HEK293T (cell line): Measurements from ENCODE around the gene CATSPERD.

Experiments
- BHLHE40 ChIP-seq: fragments of 450-650 bp; IDR thresholded peaks from 2 replicates; pipeline ENCODE4 v1.6.1; 2016; ENCODE audit warnings: mild to moderate bottlenecking, moderate library complexity, borderline replicate concordance
- SUZ12 ChIP-seq: fragments of 450-650 bp; IDR thresholded peaks from 2 replicates; pipeline ENCODE4 v1.6.1; 2016; ENCODE audit warnings: mild to moderate bottlenecking

DNA sequence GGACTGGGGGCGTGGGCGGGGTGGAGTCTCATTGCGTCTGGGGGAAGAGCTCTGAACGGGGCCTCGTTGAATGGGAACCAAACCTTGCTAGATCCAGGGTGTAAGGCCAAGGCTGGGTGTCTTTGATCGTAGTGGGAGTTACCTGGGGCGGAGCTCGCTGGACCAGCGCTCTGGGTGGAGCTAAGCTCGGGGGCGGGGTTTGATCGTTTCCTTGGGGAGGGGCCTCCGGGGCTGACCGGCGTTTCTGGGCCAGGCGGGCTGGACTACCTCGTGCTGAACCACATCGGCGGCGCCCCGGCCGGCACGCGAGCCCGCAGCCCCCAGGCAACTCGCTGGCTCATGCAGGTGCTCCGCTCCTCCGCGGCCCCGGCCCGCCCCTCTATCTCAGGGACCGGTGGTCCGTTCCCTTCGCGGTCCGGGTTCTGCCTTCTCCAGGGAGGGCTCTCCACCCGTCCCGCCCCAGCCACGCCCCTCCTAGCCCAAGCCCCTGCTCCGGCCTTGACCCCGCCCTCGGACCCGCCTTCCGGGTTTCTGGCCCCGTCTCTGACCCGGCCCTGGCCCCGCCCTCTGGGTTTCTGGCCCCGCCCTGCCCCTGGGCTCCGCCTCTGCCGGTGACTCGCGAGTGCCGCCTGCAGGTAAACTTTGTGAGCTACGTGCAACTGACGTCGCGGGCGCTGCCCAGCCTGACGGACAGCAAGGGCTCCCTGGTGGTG is 33.6 kb upstream of the CATSPERD start:
- TF ChIP-seq BHLHE40: no peak
- TF ChIP-seq SUZ12: no peak
